Measurements from ENCODE around the gene QRSL1. TPM values are rescaled to one million over a fixed set of nuclear protein-coding genes. Genes with fewer than 3 reads are reported as not detected.

Gene QRSL1
- total RNA-seq, 1 donor from 2014 or later = 23.0 TPM

- TF ChIP-seq EZH2 (IDR thresholded peaks at IDR 0.05) = no peak
- no peak for TF ChIP-seq EZH2phosphoT487 (IDR thresholded peaks at IDR 0.05)
- TF ChIP-seq CTCF (IDR thresholded peaks at IDR 0.05) = no peak
Measured at GRCh38 chr6:106702451-106703110, 73.2 kb downstream of the QRSL1 start.

GRCh38 chr6:106704327-106704726 is 74.9 kb downstream of the QRSL1 start:
- Histone ChIP-seq H2AFZ (replicated peaks) (no peak overlapping the region), H3F3A (ENCODE audit: low read depth) (no peaks in the 10 kb centered on the region), H3K4me2 (no peak overlapping the region), H4K20me1 (ENCODE audit: low read depth) (no peaks in the 10 kb centered on the region), H3K9ac (no peak overlapping the region), H3K27me3 (no peaks in the 10 kb centered on the region), H3K4me3 (no peak overlapping the region), H3K9me3 (ENCODE audit: low read depth) (no peaks in the 10 kb centered on the region), H3K36me3 (no peaks in the 10 kb centered on the region), H3K79me2 (ENCODE audit: low read depth) (no peaks in the 10 kb centered on the region), H3K27ac (no peak overlapping the region), H3K4me1 (peaks cover 10% of the 10 kb centered on the region)
- Mint-ChIP-seq H3K4me1 (peaks cover 27% of the 10 kb centered on the region), H3K9me3 (peaks cover 9% of the 10 kb centered on the region), H3K27ac (no peak overlapping the region), H3K36me3 (no peaks in the 10 kb centered on the region), H3K27me3 (ENCODE audit: insufficient read depth, low read depth) (peaks cover 12% of the 10 kb centered on the region), H3K4me3 (no peak overlapping the region)
- no peak for TF ChIP-seq EZH2 (IDR thresholded peaks at IDR 0.05)
- TF ChIP-seq CTCF (IDR thresholded peaks at IDR 0.05) = no peak
- TF ChIP-seq EZH2phosphoT487 (IDR thresholded peaks at IDR 0.05) = no peak
- DNase-seq (ENCODE audit: low spot score) = no peak

More at GRCh38 chr6:106702451-106703110, 73.2 kb downstream of the QRSL1 start:
- Histone ChIP-seq H3K4me3 (no peak overlapping the region), H2AFZ (replicated peaks) (no peak overlapping the region), H3K36me3 (no peaks in the 10 kb centered on the region), H3K27ac (no peak overlapping the region), H3K27me3 (no peaks in the 10 kb centered on the region), H3K4me1 (peaks cover 10% of the 10 kb centered on the region), H3K9me3 (ENCODE audit: low read depth) (no peaks in the 10 kb centered on the region), H3K9ac (no peak overlapping the region), H3K4me2 (no peak overlapping the region), H4K20me1 (ENCODE audit: low read depth) (no peaks in the 10 kb centered on the region), H3F3A (ENCODE audit: low read depth) (no peaks in the 10 kb centered on the region), H3K79me2 (ENCODE audit: low read depth) (no peaks in the 10 kb centered on the region)
- Mint-ChIP-seq H3K9me3 (peaks cover 9% of the 10 kb centered on the region), H3K36me3 (no peaks in the 10 kb centered on the region), H3K27me3 (ENCODE audit: insufficient read depth, low read depth) (peaks cover 10% of the 10 kb centered on the region), H3K27ac (no peak overlapping the region), H3K4me1 (peaks cover 27% of the 10 kb centered on the region), H3K4me3 (no peak overlapping the region)
- no peak for DNase-seq (ENCODE audit: low spot score)

GRCh38 chr6:106705156-106705555 is 75.8 kb downstream of the QRSL1 start:
- DNase-seq (ENCODE audit: low spot score) = no peak
- H3K36me3 Mint-ChIP-seq = no peaks in the 10 kb centered on the region
- peaks cover 11% of the 10 kb centered on the region for H3K27me3 Mint-ChIP-seq (ENCODE audit: insufficient read depth, low read depth)
- H3K9me3 Mint-ChIP-seq = peaks cover 9% of the 10 kb centered on the region
- H3F3A ChIP-seq (ENCODE audit: low read depth) = no peaks in the 10 kb centered on the region
- no peak overlapping the region for H3K4me3 Mint-ChIP-seq
- TF ChIP-seq EZH2 (IDR thresholded peaks at IDR 0.05) (no peak), EZH2phosphoT487 (IDR thresholded peaks at IDR 0.05) (no peak), CTCF (IDR thresholded peaks at IDR 0.05) (no peak)
- H3K4me3 ChIP-seq = no peak overlapping the region
- H3K27ac ChIP-seq = no peak overlapping the region
- H3K27ac Mint-ChIP-seq = no peak overlapping the region
- no peak overlapping the region for H3K9ac ChIP-seq
- H3K9me3 ChIP-seq (ENCODE audit: low read depth) = no peaks in the 10 kb centered on the region
- no peak overlapping the region for H2AFZ ChIP-seq (replicated peaks)
- H4K20me1 ChIP-seq (ENCODE audit: low read depth) = no peaks in the 10 kb centered on the region
- H3K4me1 ChIP-seq = peaks cover 14% of the 10 kb centered on the region
- no peaks in the 10 kb centered on the region for H3K36me3 ChIP-seq
- peaks cover 24% of the 10 kb centered on the region for H3K4me1 Mint-ChIP-seq
- no peaks in the 10 kb centered on the region for H3K79me2 ChIP-seq (ENCODE audit: low read depth)
- H3K4me2 ChIP-seq = no peak overlapping the region
- H3K27me3 ChIP-seq = no peaks in the 10 kb centered on the region

Data from neural progenitor cell (in vitro differentiated cells).